Thyroid gland (tissue), 4 donors: ENCODE measurements around the gene GALNT17.

Source experiments
- CTCF ChIP-seq, 6 experiments: fragments of 200-600 bp in 3 of 6; fragments of 450-650 bp in 3 of 6; sonication (generic) in 3 of 6; IDR thresholded peaks; one replicate each; pipeline ENCODE4 v1.5.1; 2016 to 2019; ENCODE audit warnings: antibody characterized with exemption in 6 of 6, mild to moderate bottlenecking in 2 of 6, inconsistent platforms in 1 of 6, moderate library complexity in 1 of 6
- POLR2A ChIP-seq, 2 donors: fragments of 450-650 bp; IDR thresholded peaks; one replicate each; pipeline ENCODE4 v1.6.1; 2017; ENCODE audit warnings: antibody characterized with exemption in 2 of 2, mild to moderate bottlenecking in 2 of 2, moderate library complexity in 1 of 2

DNA sequence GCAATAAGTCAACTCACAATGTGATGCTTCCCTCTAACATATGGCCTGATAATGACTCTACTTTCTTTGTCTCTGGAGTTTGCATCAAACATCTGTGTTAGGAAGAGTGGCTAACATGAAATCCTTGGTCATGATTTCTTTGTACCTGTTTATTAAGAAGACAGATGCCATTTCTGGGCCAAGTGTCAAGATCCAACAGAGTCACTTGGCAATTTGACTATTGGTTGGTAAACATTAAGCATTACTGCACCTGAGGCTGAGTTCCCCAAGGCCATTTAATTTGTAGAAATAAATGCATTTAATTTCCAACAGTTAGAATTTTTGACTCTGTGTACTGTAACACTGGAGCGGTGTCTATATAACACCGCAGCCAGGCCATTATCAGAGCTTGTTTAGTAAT lies 403.7 kb downstream of the GALNT17 start:
- TF ChIP-seq CTCF (IDR thresholded peaks at IDR 0.05) (no peak), POLR2A (IDR thresholded peaks at IDR 0.05) (no peak)
